Naive thymus-derived CD4-positive, alpha-beta T cell (primary cell): ENCODE measurements around the gene CPD. TPM values are rescaled to one million over a fixed set of nuclear protein-coding genes. Genes with fewer than 3 reads are reported as not detected.

Experiments
- ATAC-seq: fragments of 150-1000 bp; cut with Tn5 transposase; 2 replicates; pipeline ENCODE4 v1.10.0; 2021; ENCODE audit warnings: mild to moderate bottlenecking, moderate library complexity
- CTCF ChIA-PET: fragments of 350-600 bp; sonication (Branson Sonifier 250); formaldehyde crosslinking; loops from one replicate; lab custom pipeline; 2021; ENCODE audit warnings: antibody characterized with exemption; lab: Charles Lee
- POLR2A ChIA-PET: fragments of 350-600 bp; sonication (Branson Sonifier 250); formaldehyde crosslinking; loops from one replicate; lab custom pipeline; 2021; ENCODE audit warnings: antibody characterized with exemption, inconsistent platforms; lab: Charles Lee
- DNase-seq, 9 donors: peaks; one replicate each; pipeline versions ENCODE4 v3.0.0 to v3.0.0-alpha.2; 2020 to 2022; ENCODE audit warnings: mixed read lengths in 1 of 9
- H3K27ac ChIP-seq: one replicate; pipeline ENCODE4 v1.7.0; 2013; ENCODE audit warnings: mild to moderate bottlenecking, low read depth, low read length, moderate library complexity
- H3K27me3 ChIP-seq, 2 donors: one replicate each; pipeline ENCODE4 v1.7.0; 2013; ENCODE audit warnings: low read length in 2 of 2, mild to moderate bottlenecking in 2 of 2, moderate library complexity in 2 of 2; ENCODE audit not compliant: control insufficient read depth in 2 of 2, insufficient read depth in 2 of 2
- H3K36me3 ChIP-seq, 3 experiments: 1 replicate in 2 of 3; 2 replicates in 1 of 3; pipeline ENCODE4 v1.7.0; 2013; ENCODE audit warnings: low read length in 3 of 3, mild to moderate bottlenecking in 3 of 3, moderate library complexity in 1 of 3; ENCODE audit not compliant: insufficient read depth in 3 of 3, control insufficient read depth in 2 of 3
- H3K4me1 ChIP-seq, 2 donors: one replicate each; pipeline ENCODE4 v1.7.0; 2013; ENCODE audit warnings: low read length in 2 of 2, mild to moderate bottlenecking in 2 of 2, moderate library complexity in 1 of 2; ENCODE audit not compliant: control insufficient read depth in 2 of 2, insufficient read depth in 2 of 2
- H3K4me3 ChIP-seq: 2 replicates; pipeline ENCODE4 v1.7.0; 2013; ENCODE audit warnings: mild to moderate bottlenecking, low read length
- H3K9me3 ChIP-seq, 3 experiments: 1 replicate in 2 of 3; 2 replicates in 1 of 3; pipeline ENCODE4 v1.7.0; 2013; ENCODE audit warnings: low read length in 3 of 3; ENCODE audit not compliant: control insufficient read depth in 2 of 3
- H3K27ac Mint-ChIP-seq, 9 donors: one replicate each; pipeline ENCODE4 v1.8.0; 2020 to 2022; ENCODE audit warnings: mixed read lengths in 9 of 9, mild to moderate bottlenecking in 8 of 9, moderate library complexity in 5 of 9, inconsistent platforms in 2 of 9
- H3K27me3 Mint-ChIP-seq, 5 donors: one replicate each; pipeline ENCODE4 v1.8.0; 2021 to 2022; ENCODE audit warnings: mixed read lengths in 5 of 5, mild to moderate bottlenecking in 1 of 5
- H3K36me3 Mint-ChIP-seq, 5 donors: one replicate each; pipeline ENCODE4 v1.8.0; 2020 to 2022; ENCODE audit warnings: mixed read lengths in 5 of 5, mild to moderate bottlenecking in 3 of 5, inconsistent platforms in 1 of 5
- H3K4me1 Mint-ChIP-seq, 7 donors: one replicate each; pipeline ENCODE4 v1.8.0; 2020 to 2022; ENCODE audit warnings: mixed read lengths in 7 of 7, mild to moderate bottlenecking in 3 of 7, inconsistent platforms in 1 of 7
- H3K4me3 Mint-ChIP-seq, 10 donors: one replicate each; pipeline ENCODE4 v1.8.0; 2020 to 2022; ENCODE audit warnings: mild to moderate bottlenecking in 10 of 10, mixed read lengths in 10 of 10, moderate library complexity in 6 of 10, inconsistent platforms in 2 of 10
- H3K9me3 Mint-ChIP-seq, 11 donors: one replicate each; pipeline ENCODE4 v1.8.0; 2020 to 2022; ENCODE audit warnings: mixed read lengths in 11 of 11, mild to moderate bottlenecking in 4 of 11, inconsistent platforms in 1 of 11, moderate library complexity in 1 of 11
- intact Hi-C, 2 donors: fragments of 100-400 bp; cut with micrococcal nuclease; formaldehyde crosslinking; loops; one replicate each; pipeline ENCODE4 v1.15.1; 2023
- polyA plus RNA-seq, 2 donors: library from polyadenylated mRNA; unstranded; fragments of 300-500 nt; fragmentation: Illumina TruSeq; gene quantifications; one replicate each; pipeline ENCODE4 v1.2.3, GENCODE V29; 2021
- total RNA-seq, 6 experiments: library from RNA in 5 of 6; stranded (reverse) in 5 of 6; gene quantifications; 1 replicate in 5 of 6; 2 replicates in 1 of 6; pipeline ENCODE4 v1.2.3 and lab custom pipeline; 2021 to 2026

Gene CPD
- total RNA-seq (10 to 100 TPM; 16.5 to 52.9 (median 22.6) TPM), polyA plus RNA-seq (10 to 100 TPM; 14.9 to 17.3 TPM), total RNA-seq (lab: John Stamatoyannopoulos, UW) (70.0 reads per million, percentile 78 among the genes with 10 or more reads in this experiment)

DNA sequence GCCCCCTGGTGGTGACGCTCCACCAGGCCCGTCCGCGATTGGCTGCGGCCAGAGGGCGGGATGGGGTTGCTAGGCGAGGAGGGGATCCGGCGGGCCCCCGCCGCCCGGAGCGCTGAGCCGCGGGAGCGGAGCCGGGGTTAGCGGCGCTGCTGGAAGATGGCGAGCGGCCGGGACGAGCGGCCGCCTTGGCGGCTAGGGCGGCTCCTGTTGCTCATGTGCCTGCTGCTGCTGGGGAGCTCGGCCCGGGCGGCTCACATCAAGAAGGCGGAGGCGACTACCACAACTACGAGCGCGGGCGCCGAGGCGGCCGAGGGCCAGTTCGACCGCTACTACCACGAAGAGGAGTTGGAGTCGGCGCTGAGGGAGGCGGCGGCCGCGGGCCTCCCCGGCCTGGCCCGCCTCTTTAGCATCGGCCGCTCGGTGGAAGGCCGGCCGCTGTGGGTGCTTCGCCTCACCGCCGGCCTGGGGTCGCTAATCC is at the start of gene CPD:
CPD (plus strand) TSS at position 103 of the 478 bp plus-strand sequence; CDS start at position 157, 54 bp downstream.
- H3K9me3 ChIP-seq, result no peaks in the 10 kb centered on the region
- Mint-ChIP-seq H3K4me1 (peaks cover 36 to 65% (median 55%) of the 10 kb centered on the region in 7 donors), H3K9me3 (peaks cover 0 to 4% (median 0%) of the 10 kb centered on the region in 11 donors), H3K4me3 (peak within 1 kb of the TSS; percentile 90 to 99 (median 94)), H3K36me3 (peaks cover 0 to 3% (median 0%) of the 10 kb centered on the region in 5 donors), H3K27me3 (no peaks in the 10 kb centered on the region), H3K27ac (peak within 1 kb of the TSS; percentile 89 to 98 (median 94))
- POLR2A ChIA-PET, result interaction anchor here (1.3 to 1.8 kb wide), 3 partner anchors 12 to 39 kb away, joined by 3 to 5 read pairs (median 5); no protein-coding TSS in a partner anchor
- peak within 1 kb of the TSS; percentile 76 for H3K4me3 ChIP-seq
- peak within 1 kb of the TSS; percentile 81 for H3K27ac ChIP-seq
- peak; percentile 93 to 99 (median 97) for DNase-seq
- intact Hi-C loops, result loop anchor here (1.0 to 10.0 kb wide), 11 partner anchors 16 to 527 kb away; partner anchors contain the start of genes CRLF3 (in 2 of the 2), GOSR1 (in 2 of the 2), NSRP1 (in 2 of the 2) and BLMH (in 1 of the 2)
- CTCF ChIA-PET, result interaction anchor here (0.8 to 2.9 kb wide), 2 partner anchors 34 to 39 kb away, joined by 3 to 10 read pairs; no protein-coding TSS in a partner anchor
- no peaks in the 10 kb centered on the region for H3K27me3 ChIP-seq
- H3K36me3 ChIP-seq, result peaks cover 0 to 5% (median 0%) of the 10 kb centered on the region in 3 experiments
- H3K4me1 ChIP-seq, result peaks cover 20 to 50% of the 10 kb centered on the region in 2 donors
- ATAC-seq, result peak; percentile 98

DNA sequence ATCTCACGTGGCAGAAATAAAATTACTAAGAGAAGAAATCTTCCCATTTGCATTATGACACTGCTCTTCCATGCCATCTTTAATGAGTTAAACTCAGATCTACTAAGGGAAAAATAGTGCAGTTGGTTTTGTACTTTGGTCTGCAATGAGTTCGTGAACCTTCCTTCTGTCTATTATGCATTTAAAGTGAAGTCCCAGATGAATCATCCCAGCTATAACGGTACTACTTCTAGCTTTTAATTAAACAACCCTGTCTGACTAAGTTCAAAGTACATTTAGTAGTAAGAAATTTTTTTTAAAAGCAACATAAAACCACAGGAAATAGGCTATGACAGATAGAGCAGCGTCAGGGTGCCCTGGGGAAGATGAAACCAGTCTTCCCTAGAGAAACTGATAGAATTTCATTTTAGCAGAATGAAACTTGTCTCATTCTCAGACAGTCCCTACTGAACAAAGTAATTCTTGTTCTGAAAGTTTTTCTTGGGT is 46.6 kb upstream of the CPD start:
- H3K36me3 ChIP-seq, result no peaks in the 10 kb centered on the region
- Mint-ChIP-seq H3K4me3 (peak overlapping the region; percentile 39 to 89 (median 74)), H3K4me1 (peaks cover 21 to 57% (median 53%) of the 10 kb centered on the region in 7 donors), H3K27me3 (no peaks in the 10 kb centered on the region), H3K9me3 (peaks cover 0 to 2% (median 0%) of the 10 kb centered on the region in 11 donors), H3K27ac (peak overlapping the region; percentile 78 to 96 (median 87)), H3K36me3 (peaks cover 0 to 3% (median 0%) of the 10 kb centered on the region in 5 donors)
- CTCF ChIA-PET, result interaction anchor here (0.8 to 1.8 kb wide), 4 partner anchors 9 to 40 kb away, joined by 3 to 5 read pairs (median 4); partner anchors contain the start of gene BLMH
- POLR2A ChIA-PET, result interaction anchor here (1.6 to 3.7 kb wide), 2 partner anchors 9 to 40 kb away, joined by 24 to 26 read pairs; partner anchors contain the start of gene BLMH
- no peak overlapping the region for H3K4me3 ChIP-seq
- H3K9me3 ChIP-seq, result no peaks in the 10 kb centered on the region
- H3K27me3 ChIP-seq, result no peaks in the 10 kb centered on the region
- peak in 8 of 9 donors; percentile 35 to 83 (median 80) for DNase-seq
- intact Hi-C loops, result loop anchor here (1.0 to 5.0 kb wide), 7 partner anchors 9 to 216 kb away; partner anchors contain the start of genes NSRP1 (in 2 of the 2), BLMH (in 1 of the 2) and CPD (in 1 of the 2)
- ATAC-seq, result peak; percentile 96
- peaks cover 29 to 33% of the 10 kb centered on the region in 2 donors for H3K4me1 ChIP-seq
- peak overlapping the region; percentile 59 for H3K27ac ChIP-seq

DNA sequence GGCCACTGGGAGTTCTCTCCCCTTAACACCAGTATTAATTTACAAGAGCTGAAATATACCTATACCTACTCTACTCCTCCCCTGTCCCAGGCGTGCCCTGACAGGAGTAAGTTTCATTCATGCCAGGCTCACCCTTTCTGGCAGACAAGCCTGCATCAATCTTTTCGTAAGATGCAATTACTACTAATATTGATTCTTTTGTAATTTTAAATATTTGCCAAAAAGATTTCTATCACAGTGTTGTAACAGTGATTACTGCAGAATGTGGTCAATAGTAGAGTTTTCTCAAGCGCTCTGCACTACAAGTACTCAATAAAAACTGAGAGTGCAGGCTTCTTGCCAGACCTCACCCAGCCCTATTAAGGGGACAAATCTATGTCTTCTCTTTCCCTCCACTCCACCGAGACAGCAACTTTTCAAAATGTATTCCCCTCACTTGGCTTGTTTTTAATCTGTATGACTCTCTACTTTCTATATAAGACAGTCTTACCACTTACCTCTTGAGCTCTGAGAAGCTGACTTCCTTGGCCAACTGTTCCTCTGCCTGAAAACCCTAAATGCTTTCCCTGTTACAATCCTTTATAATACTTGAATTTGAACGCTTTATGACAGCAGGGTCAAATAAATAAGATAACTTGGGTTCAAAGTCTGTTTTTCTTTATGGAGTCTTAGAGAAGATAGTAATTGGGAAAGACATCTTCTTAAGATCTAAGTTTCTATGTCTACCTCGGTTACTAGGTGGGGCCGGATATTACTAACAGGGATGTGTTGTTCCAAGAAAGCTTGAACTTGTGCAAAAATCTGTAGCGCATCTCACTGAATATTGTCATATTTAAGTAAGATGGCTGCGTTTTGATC is 45.0 kb upstream of the CPD start, which contains the start of gene TMIGD1:
TMIGD1 (minus strand) TSS at position 555 of the 858 bp plus-strand sequence. CDS start 1,924 bp downstream, outside the sequence.
- Mint-ChIP-seq H3K4me3 (peak within 1 kb of the TSS in 5 of 10 donors; percentile 9 to 89 (median 76)), H3K9me3 (peaks cover 0 to 2% (median 0%) of the 10 kb centered on the region in 11 donors), H3K36me3 (peaks cover 0 to 3% (median 0%) of the 10 kb centered on the region in 5 donors), H3K27me3 (no peaks in the 10 kb centered on the region), H3K27ac (peak within 1 kb of the TSS in 8 of 9 donors; percentile 78 to 96 (median 89)), H3K4me1 (peaks cover 21 to 57% (median 53%) of the 10 kb centered on the region in 7 donors)
- ChIA-PET CTCF (interaction anchor here (0.6 to 5.2 kb wide), 9 partner anchors 10 to 229 kb away, joined by 3 to 66 read pairs (median 8); partner anchors contain the start of gene BLMH), POLR2A (interaction anchor here (0.6 to 4.2 kb wide), 6 partner anchors 10 to 976 kb away, joined by 3 to 39 read pairs (median 4); partner anchors contain the start of gene BLMH)
- ATAC-seq, result no peak
- H3K36me3 ChIP-seq, result no peaks in the 10 kb centered on the region
- H3K4me3 ChIP-seq, result no peak within 1 kb of the TSS
- peak within 1 kb of the TSS; percentile 59 for H3K27ac ChIP-seq
- peaks cover 29 to 33% of the 10 kb centered on the region in 2 donors for H3K4me1 ChIP-seq
- no peak for DNase-seq
- intact Hi-C loops, result loop anchor here (2.0 to 5.0 kb wide), 3 partner anchors 41 to 216 kb away; partner anchors contain the start of genes CPD (in 1 of the 2) and NSRP1 (in 1 of the 2)
- no peaks in the 10 kb centered on the region for H3K27me3 ChIP-seq
- no peaks in the 10 kb centered on the region for H3K9me3 ChIP-seq

DNA sequence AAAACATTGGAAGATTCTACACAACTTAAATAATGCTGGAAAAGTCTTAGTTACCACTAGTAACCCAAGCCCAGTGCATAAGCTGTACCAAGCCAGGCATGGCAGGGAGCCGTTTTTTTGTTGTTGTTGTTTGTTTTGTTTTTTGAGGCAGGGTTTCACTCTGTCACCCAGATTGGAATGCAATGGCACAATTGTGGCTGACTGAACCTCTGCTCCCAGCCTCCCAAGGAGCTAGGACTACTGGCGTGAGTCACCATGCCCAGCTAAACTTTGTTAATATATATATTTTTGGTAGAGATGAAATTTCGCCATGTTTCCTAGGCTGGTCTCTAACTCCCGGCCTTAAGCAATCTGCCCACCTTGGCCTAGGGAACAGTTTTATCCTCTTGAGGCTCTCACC is 44.3 kb upstream of the CPD start:
- Mint-ChIP-seq H3K9me3 (peaks cover 0 to 2% (median 0%) of the 10 kb centered on the region in 11 donors), H3K4me3 (no peak overlapping the region), H3K36me3 (peaks cover 0 to 3% (median 0%) of the 10 kb centered on the region in 5 donors), H3K27ac (peak overlapping the region in 5 of 9 donors; percentile 61 to 91 (median 84)), H3K4me1 (peaks cover 19 to 52% (median 48%) of the 10 kb centered on the region in 7 donors), H3K27me3 (no peaks in the 10 kb centered on the region)
- ChIA-PET CTCF (interaction anchor here (1.0 to 5.2 kb wide), 12 partner anchors 10 to 230 kb away, joined by 3 to 66 read pairs (median 6); partner anchors contain the start of gene BLMH), POLR2A (interaction anchor here (0.6 to 4.2 kb wide), 5 partner anchors 8 to 91 kb away, joined by 3 to 39 read pairs (median 5); partner anchors contain the start of gene BLMH)
- Histone ChIP-seq H3K4me1 (peaks cover 28 to 29% of the 10 kb centered on the region in 2 donors), H3K4me3 (no peak overlapping the region), H3K27ac (no peak overlapping the region), H3K27me3 (no peaks in the 10 kb centered on the region), H3K36me3 (no peaks in the 10 kb centered on the region), H3K9me3 (no peaks in the 10 kb centered on the region)
- intact Hi-C loops, result loop anchor here in 1 of 2 donors (5.0 kb wide), 1 partner anchor 217 kb away; the partner anchor contains the start of gene NSRP1
- no peak for ATAC-seq
- DNase-seq, result no peak

DNA sequence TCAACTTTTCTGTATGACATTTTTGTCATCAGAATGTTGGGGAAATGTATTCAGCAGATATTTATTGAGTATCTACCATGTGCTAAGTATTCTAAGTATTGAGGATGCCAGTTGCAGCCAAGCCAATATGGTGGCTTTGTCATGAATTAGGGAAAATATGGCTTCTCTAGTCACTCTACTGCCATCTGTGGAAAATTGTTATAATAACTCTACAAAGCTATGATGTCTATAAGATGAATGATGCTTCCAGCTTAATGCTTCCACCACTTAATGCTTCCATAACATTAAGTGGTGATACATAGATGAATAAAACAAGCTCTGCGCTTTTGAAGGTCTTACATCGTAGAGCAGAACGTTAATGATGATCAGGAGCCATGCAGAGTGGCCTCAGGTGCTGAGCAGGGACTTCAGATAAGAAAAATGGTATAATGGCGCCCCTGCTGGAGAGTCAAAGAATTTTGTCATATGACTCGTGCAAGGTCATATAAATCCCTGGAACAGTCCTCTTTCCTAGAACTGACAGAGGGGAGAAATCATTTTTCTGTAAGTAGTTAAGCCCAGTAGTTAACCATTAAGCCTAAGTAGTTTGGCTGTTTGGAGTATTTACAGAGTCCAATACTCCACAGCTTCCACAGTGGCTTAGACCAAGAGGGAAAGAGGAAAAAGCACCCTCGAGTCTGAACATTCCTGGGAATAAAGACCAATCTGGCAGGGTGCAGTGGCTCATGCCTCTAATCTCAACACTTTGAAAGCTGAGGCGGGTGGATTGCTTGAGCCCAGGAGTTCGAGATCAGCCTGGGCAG is 42.2 kb upstream of the CPD start:
- peaks cover 13 to 43% (median 36%) of the 10 kb centered on the region in 7 donors for H3K4me1 Mint-ChIP-seq
- peak overlapping the region in 5 of 9 donors; percentile 1 to 69 (median 16) for H3K27ac Mint-ChIP-seq
- peaks cover 0 to 2% (median 0%) of the 10 kb centered on the region in 5 donors for H3K27me3 Mint-ChIP-seq
- ATAC-seq, result peak; percentile 63
- DNase-seq, result peak; percentile 22 to 80 (median 74)
- ChIA-PET CTCF (interaction anchor here (0.6 to 5.2 kb wide), 35 partner anchors 9 to 380 kb away, joined by 3 to 66 read pairs (median 4); partner anchors contain the start of gene BLMH), POLR2A (interaction anchor here (0.7 to 4.2 kb wide), 7 partner anchors 10 to 232 kb away, joined by 3 to 39 read pairs (median 4); partner anchors contain the start of gene BLMH)
- peaks cover 11 to 16% of the 10 kb centered on the region in 2 donors for H3K4me1 ChIP-seq
- intact Hi-C loops, result loop anchor here (1.0 to 5.0 kb wide), 7 partner anchors 13 to 309 kb away; partner anchors contain the start of gene BLMH (in 1 of the 2)
- peaks cover 0 to 2% (median 0%) of the 10 kb centered on the region in 11 donors for H3K9me3 Mint-ChIP-seq
- H3K4me3 ChIP-seq, result no peak overlapping the region
- no peaks in the 10 kb centered on the region for H3K27me3 ChIP-seq
- no peak overlapping the region for H3K27ac ChIP-seq
- no peak overlapping the region for H3K4me3 Mint-ChIP-seq
- no peaks in the 10 kb centered on the region for H3K9me3 ChIP-seq
- no peaks in the 10 kb centered on the region for H3K36me3 ChIP-seq
- H3K36me3 Mint-ChIP-seq, result peaks cover 0 to 3% (median 0%) of the 10 kb centered on the region in 5 donors
